Stimulated activated naive B cell treated with anti-CD40 and anti-IgM and Interleukin-4, amounts not matched to agents 10 μg/mL and 1 μg/mL and 100 μg/mL, for 72 hours (primary cell): ENCODE results near the gene CARMIL3.

Experiments used
- ATAC-seq, 2 donors: fragments of 150-1000 bp; cut with Tn5 transposase; replicated peaks; 2 replicates each; pipeline ENCODE4 v1.10.0; 2021; ENCODE audit warnings: moderate library complexity in 1 of 2
- DNase-seq: peaks from one replicate; pipeline ENCODE4 v3.0.0; 2021
- H3K27ac Mint-ChIP-seq: one replicate; pipeline ENCODE4 v1.8.0; 2022; ENCODE audit warnings: mild to moderate bottlenecking, mixed read lengths
- H3K27me3 Mint-ChIP-seq, 2 donors: one replicate each; pipeline ENCODE4 v1.8.0; 2022; ENCODE audit warnings: mixed read lengths in 2 of 2
- H3K36me3 Mint-ChIP-seq, 2 donors: one replicate each; pipeline ENCODE4 v1.8.0; 2022; ENCODE audit warnings: mixed read lengths in 2 of 2, mild to moderate bottlenecking in 1 of 2
- H3K4me1 Mint-ChIP-seq, 2 donors: one replicate each; pipeline ENCODE4 v1.8.0; 2022; ENCODE audit warnings: mixed read lengths in 2 of 2, mild to moderate bottlenecking in 1 of 2
- H3K4me3 Mint-ChIP-seq, 2 donors: one replicate each; pipeline ENCODE4 v1.8.0; 2022; ENCODE audit warnings: mild to moderate bottlenecking in 2 of 2, mixed read lengths in 2 of 2, moderate library complexity in 1 of 2
- H3K9me3 Mint-ChIP-seq, 2 donors: one replicate each; pipeline ENCODE4 v1.8.0; 2022; ENCODE audit warnings: mixed read lengths in 2 of 2, mild to moderate bottlenecking in 1 of 2

The CARMIL3 gene

DNA sequence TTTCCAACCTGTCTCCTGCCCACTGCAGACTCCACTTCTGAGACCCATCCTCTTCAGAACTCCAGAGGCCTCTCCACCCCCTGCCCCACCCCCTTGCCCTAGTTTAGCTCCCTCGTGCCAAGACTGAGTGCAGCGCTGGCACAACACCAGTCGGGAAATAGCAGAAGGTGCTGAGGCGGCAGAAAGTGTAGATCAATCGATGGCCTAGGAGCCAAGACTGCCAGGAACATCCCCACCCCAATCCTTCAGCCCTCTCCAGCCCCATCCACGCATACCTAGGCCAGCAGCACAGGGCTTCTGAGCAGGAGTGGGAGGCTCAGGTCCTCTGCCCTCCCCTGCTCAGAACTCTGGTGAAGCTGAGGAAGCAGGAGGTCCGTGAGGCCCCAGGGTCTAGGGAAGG is 20.6 kb downstream of the CARMIL3 start:
- no peak for DNase-seq
- Mint-ChIP-seq H3K4me3 (no peak overlapping the region), H3K36me3 (no peaks in the 10 kb centered on the region), H3K9me3 (no peaks in the 10 kb centered on the region), H3K4me1 (peaks cover 19 to 29% of the 10 kb centered on the region in 2 donors), H3K27me3 (no peaks in the 10 kb centered on the region), H3K27ac (no peak overlapping the region)
- ATAC-seq: no peak

DNA sequence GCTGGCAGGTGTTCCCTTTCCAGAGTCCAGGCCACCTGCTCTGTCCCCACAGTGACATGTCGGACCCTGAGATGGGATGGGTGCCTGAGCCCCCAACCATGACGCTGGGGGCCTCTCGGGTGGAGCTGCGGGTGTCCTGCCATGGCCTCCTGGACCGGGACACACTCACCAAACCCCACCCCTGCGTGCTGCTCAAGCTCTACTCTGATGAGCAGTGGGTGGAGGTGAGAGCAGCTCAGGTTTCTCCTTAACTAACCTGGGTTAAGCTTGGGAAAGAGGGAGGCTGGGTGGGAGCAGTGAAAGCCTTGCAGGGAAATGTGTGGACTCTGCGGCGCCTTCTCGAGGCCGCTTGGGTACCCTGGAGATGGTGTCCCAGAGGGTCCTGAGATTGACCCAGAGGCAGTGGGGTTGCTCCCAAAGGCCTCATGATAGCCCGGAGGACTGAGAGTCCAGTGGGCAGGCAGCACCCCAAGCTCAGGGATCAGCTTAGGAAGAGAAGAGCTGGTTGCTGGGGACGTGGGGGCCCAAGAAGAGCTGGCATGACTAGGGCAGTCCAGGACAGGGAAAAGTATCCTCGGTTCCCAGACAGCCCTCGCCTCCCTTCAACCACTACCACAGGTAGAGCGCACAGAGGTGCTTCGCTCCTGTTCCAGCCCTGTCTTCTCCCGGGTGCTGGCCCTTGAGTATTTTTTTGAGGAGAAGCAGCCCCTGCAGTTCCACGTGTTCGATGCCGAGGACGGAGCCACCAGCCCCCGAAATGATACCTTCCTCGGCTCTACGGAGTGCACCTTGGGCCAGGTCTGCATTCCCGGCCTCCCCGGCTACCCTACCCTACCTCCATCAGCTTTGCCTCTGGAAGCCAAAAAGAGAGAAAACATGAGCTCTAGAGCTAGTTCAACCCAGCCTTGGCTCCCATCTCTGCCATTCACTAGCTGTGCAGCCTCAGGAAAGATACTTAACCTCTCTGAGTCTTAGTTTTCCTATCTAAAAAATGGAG is 21.4 kb downstream of the CARMIL3 start:
- H3K4me3 Mint-ChIP-seq: no peak overlapping the region
- DNase-seq: no peak
- no peak for ATAC-seq
- no peaks in the 10 kb centered on the region for H3K27me3 Mint-ChIP-seq
- peaks cover 20 to 31% of the 10 kb centered on the region in 2 donors for H3K4me1 Mint-ChIP-seq
- H3K9me3 Mint-ChIP-seq: no peaks in the 10 kb centered on the region
- no peak overlapping the region for H3K27ac Mint-ChIP-seq
- no peaks in the 10 kb centered on the region for H3K36me3 Mint-ChIP-seq

DNA sequence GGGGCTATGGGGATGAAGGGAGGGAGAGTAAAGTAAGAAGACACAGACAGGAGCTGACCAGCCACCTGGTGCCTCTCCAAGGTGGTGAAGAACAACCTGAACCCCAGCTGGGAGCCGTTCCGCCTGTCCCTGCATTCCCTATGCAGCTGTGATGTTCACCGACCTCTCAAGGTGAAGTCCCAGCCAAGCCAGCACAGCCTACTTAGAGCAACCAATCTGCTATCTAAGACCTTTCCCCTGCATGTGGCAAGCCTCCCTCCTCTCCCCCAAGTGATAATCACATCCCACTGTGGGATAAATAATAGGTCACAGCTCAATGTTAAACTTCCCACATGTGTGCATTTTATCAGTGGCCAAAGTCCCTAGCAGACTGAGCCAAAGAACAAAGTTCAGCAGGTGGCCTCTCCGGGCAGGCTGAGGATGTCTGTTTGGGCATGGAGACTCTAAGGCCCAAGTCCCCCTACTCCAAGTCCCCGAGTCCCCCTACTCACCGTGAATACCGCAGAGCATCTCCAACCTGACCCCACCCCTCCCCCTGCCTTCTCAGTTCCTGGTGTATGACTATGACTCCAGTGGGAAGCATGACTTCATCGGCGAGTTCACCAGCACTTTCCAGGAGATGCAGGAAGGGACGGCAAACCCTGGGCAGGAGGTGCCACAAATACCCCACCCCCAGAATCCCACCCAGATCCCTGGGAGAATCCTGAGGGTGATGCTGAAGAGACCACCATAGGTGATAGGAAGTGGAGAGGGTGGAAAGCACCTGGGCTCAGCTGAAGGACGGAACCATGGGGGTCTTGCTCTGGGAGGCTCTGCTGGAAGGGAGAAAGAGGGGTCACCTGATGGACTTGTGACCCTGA is 23.0 kb downstream of the CARMIL3 start:
- peak in 1 of 2 donors; percentile 20 for ATAC-seq
- Mint-ChIP-seq H3K4me3 (peak overlapping the region in 1 of 2 donors; percentile 26), H3K36me3 (no peaks in the 10 kb centered on the region), H3K27ac (no peak overlapping the region), H3K9me3 (no peaks in the 10 kb centered on the region), H3K27me3 (no peaks in the 10 kb centered on the region), H3K4me1 (peaks cover 24 to 33% of the 10 kb centered on the region in 2 donors)
- no peak for DNase-seq

DNA sequence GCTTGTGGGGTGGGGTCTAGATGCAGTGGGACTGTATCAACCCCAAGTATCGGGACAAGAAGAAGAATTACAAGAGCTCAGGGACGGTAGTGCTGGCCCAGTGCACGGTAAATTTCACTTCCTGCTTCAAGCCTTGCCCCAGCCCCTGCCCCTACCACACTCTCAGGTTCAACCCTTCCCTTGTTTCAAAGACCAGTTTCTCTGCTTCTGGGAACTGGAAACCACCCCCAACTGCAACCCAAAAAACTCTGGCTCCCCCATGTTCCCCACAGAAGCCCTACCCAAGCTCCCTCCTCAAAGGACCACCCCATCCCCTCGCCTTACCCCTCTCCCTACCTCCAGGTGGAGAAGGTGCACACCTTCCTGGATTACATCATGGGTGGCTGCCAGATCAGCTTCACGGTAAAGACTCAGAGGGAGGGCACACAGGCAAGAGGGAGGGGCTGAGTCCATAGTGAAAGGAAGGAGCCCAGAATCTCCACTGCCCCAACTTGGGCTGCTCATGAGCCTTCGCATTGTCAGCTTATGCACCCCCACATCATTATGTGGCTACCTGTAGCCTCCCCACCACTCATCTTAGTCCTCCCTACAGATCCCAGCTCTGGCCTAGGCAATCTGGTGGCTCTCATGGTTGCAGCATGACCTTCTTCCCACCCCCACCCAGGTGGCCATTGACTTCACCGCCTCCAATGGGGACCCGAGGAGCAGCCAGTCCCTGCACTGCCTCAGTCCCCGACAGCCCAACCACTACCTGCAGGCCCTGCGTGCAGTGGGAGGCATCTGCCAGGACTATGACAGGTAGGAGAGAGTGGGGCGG is 23.9 kb downstream of the CARMIL3 start:
- peak; percentile 89 to 91 for ATAC-seq
- peaks cover 29 to 41% of the 10 kb centered on the region in 2 donors for H3K4me1 Mint-ChIP-seq
- H3K27ac Mint-ChIP-seq: peak overlapping the region; percentile 84
- peak overlapping the region in 1 of 2 donors; percentile 26 for H3K4me3 Mint-ChIP-seq
- no peaks in the 10 kb centered on the region for H3K36me3 Mint-ChIP-seq
- no peaks in the 10 kb centered on the region for H3K9me3 Mint-ChIP-seq
- no peaks in the 10 kb centered on the region for H3K27me3 Mint-ChIP-seq
- no peak for DNase-seq

DNA sequence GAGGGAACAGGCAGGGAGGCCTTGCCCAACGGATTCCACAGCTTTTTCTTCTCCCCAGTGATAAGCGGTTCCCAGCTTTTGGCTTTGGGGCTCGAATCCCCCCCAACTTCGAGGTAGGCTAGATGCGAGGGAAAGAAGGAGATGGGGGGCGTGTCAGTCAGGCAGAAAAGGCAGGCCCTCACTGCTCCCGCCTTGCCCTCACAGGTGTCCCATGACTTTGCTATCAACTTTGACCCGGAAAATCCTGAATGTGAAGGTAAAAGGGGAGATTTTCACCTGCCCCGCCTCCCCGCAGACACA is 24.4 kb downstream of the CARMIL3 start:
- no peak overlapping the region for H3K27ac Mint-ChIP-seq

DNA sequence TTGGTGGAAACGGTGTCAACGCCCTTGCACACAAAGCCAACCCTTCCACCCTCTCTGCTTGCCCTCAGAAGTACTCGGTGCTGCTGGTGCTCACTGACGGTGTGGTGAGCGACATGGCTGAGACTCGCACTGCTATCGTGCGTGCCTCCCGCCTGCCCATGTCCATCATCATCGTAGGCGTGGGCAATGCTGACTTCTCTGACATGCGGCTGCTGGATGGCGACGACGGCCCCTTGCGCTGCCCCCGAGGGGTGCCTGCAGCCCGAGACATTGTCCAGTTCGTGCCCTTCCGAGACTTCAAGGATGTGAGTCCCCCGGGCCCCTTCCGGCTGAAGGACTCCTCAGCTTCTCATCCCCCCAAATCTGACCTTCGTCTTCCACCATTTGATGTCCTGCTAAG is 25.3 kb downstream of the CARMIL3 start:
- Mint-ChIP-seq H3K4me3 (no peak overlapping the region), H3K27me3 (no peaks in the 10 kb centered on the region)
- no peak for ATAC-seq

More for the DNA sequence above, 24.4 kb downstream of the CARMIL3 start:
- Mint-ChIP-seq H3K27me3 (no peaks in the 10 kb centered on the region), H3K4me1 (peaks cover 32 to 44% of the 10 kb centered on the region in 2 donors), H3K4me3 (no peak overlapping the region), H3K36me3 (no peaks in the 10 kb centered on the region), H3K9me3 (no peaks in the 10 kb centered on the region)
- DNase-seq (no peak), ATAC-seq (no peak)

DNA sequence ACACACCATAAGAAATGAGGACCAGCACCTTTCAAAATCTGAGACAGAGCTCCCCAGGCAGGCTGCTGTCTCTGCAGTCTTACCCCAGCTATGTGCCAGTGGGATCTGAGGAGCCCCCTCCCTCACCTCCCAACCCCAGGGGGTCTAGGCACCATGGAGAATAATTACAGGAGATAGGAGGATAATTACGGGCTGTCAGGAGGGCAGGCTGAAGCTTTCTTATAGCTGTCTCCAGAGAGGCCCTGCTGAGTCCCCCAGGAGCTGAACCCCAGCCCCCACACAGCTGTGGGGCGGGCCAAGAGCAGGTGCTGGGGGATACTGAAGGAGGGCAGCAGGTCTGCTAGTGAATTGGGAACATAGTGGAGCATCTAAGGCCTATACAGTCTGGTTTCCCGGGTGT is 26.3 kb downstream of the CARMIL3 start:
- H3K4me3 Mint-ChIP-seq: no peak overlapping the region
- H3K9me3 Mint-ChIP-seq: no peaks in the 10 kb centered on the region

More for the DNA sequence above, 25.3 kb downstream of the CARMIL3 start:
- Mint-ChIP-seq H3K9me3 (no peaks in the 10 kb centered on the region), H3K4me1 (peaks cover 36 to 48% of the 10 kb centered on the region in 2 donors), H3K36me3 (no peaks in the 10 kb centered on the region), H3K27ac (no peak overlapping the region)
- no peak for DNase-seq

DNA sequence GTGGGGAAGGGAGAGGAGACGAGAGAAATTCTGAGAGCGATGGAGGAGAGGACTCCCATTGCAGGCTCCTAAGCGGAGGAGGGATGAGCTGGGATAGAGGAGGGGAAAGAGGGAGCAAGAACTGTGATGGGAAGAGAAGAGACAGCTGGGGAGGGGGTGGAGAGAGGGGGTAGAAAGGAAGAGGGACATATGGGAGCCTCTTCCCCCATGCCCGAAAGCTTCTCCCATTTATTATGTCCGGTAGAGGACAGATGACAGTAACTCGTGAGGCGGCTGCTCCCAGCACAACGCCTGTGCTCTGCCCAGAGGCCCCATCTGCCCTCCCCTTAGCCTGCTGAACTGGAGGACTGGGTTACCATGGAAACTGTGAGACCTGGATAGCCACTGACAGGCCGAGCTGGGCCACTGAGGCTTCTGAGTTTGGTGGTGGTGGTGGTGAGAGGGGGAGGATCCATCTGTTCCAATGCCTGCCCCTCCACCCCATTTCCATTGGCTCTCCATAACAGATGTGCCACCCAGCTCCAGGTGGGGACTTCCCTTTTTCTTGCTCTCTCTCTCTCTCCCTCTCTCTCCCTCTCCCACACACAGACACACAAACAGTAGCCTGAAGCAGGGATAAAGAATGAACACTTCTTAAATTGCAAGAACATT is 27.8 kb downstream of the CARMIL3 start:
- Mint-ChIP-seq H3K27me3 (no peaks in the 10 kb centered on the region), H3K4me1 (peaks cover 41 to 51% of the 10 kb centered on the region in 2 donors), H3K36me3 (no peaks in the 10 kb centered on the region), H3K4me3 (peak overlapping the region; percentile 10 to 19), H3K9me3 (no peaks in the 10 kb centered on the region), H3K27ac (peak overlapping the region; percentile 80)
- ATAC-seq: no peak
- DNase-seq: no peak

More for the DNA sequence above, 26.3 kb downstream of the CARMIL3 start:
- no peak overlapping the region for H3K27ac Mint-ChIP-seq
- DNase-seq (no peak), ATAC-seq (no peak)
- no peaks in the 10 kb centered on the region for H3K36me3 Mint-ChIP-seq
- peaks cover 38 to 53% of the 10 kb centered on the region in 2 donors for H3K4me1 Mint-ChIP-seq
- no peaks in the 10 kb centered on the region for H3K27me3 Mint-ChIP-seq

DNA sequence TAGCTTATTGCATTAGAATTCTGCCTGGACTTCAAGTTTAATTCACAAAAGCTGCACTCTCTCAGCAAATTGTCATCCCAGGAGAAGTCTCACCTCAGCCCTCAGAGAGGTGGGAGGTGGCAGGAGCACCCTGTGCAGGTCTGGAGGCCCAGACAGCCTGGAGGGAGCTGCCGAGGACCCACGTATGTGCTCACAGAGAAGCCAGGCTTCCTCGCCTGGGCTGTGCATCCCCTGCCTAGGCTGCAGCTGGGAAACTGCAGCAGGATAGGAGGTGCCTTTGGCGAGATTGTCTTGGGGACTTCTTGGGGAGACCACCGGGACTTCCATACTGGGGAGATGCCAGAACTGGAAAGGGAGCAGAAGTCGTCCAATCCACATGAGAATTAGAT is 28.3 kb downstream of the CARMIL3 start:
- Mint-ChIP-seq H3K4me3 (peak overlapping the region in 1 of 2 donors; percentile 57), H3K27ac (no peak overlapping the region), H3K27me3 (no peaks in the 10 kb centered on the region), H3K36me3 (no peaks in the 10 kb centered on the region), H3K9me3 (no peaks in the 10 kb centered on the region), H3K4me1 (peaks cover 36 to 46% of the 10 kb centered on the region in 2 donors)
- no peak for ATAC-seq
- no peak for DNase-seq

DNA sequence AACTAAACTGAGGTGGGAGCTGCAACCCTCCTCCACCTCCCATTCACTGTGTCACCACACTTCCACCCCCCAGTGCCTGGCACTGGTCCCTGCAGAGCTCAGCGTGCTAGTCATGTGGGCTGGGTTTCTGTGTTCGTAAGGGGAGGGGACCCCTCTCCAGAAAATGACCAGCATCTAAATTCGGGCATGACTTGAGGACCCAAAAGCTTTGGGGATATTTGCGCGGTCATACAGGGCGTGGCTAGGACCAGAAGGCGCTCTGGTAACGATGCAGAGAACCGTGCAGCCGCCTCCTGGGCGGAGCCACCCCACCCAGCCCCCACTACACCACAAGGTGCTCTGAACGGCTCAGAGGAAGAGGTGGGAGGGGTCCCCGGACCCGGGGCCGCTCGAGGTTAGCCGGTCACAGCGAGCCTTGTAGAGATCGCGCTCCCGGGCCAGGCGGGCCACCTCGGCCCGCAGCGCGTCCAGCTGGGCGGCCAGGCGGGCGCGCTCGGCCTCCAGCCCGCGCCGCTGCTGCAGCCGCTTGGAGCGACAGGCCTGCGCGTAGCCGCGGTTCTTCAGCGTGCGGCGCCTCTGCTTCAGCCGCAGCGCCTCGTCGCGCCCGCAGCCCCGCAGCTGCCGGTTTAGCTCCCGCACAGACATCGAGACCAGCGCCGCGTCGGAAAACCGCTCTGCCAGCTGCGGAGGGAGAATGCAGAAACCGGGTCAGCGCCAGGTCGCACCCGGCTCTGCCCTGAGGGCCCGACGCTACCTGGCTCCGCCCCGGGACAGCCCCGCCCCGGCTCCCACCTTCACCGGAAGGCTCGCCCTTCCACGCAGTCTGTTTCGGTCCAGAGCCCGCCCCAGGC is 29.3 kb downstream of the CARMIL3 start:
- Mint-ChIP-seq H3K36me3 (no peaks in the 10 kb centered on the region), H3K9me3 (no peaks in the 10 kb centered on the region), H3K27ac (peak overlapping the region; percentile 81), H3K4me3 (peak overlapping the region; percentile 71 to 83), H3K27me3 (no peaks in the 10 kb centered on the region), H3K4me1 (peaks cover 26 to 36% of the 10 kb centered on the region in 2 donors)
- ATAC-seq: peak; percentile 95 to 96
- DNase-seq: peak; percentile 66

DNA sequence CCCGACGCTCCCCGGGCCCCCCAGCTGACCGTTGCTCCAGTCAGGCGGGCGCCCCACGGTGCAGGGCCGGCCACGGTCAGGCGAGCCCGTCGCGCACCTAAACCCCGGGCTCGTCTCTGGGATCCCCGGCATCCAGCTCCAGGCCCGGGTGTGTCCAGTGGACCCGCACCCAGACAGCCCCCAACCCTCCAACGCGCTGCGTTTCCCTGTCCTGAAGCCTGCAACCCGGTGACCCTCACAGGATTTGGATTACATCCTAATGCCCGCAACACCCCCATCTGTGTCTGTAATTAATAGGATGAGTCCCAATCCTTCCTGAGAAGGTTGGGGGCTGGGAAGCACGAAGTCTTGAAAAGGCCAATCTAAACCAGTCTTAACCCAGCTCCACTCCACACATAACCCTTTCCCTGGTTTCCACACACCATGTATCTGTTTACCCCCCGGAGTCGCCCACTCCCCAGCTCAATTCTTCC is 30.0 kb downstream of the CARMIL3 start:
- no peaks in the 10 kb centered on the region for H3K36me3 Mint-ChIP-seq
- H3K27ac Mint-ChIP-seq: peak overlapping the region; percentile 90
- H3K4me3 Mint-ChIP-seq: peak overlapping the region; percentile 71 to 83
- H3K4me1 Mint-ChIP-seq: peaks cover 24 to 30% of the 10 kb centered on the region in 2 donors
- ATAC-seq (no peak), DNase-seq (no peak)
- H3K9me3 Mint-ChIP-seq: no peaks in the 10 kb centered on the region
- no peaks in the 10 kb centered on the region for H3K27me3 Mint-ChIP-seq

DNA sequence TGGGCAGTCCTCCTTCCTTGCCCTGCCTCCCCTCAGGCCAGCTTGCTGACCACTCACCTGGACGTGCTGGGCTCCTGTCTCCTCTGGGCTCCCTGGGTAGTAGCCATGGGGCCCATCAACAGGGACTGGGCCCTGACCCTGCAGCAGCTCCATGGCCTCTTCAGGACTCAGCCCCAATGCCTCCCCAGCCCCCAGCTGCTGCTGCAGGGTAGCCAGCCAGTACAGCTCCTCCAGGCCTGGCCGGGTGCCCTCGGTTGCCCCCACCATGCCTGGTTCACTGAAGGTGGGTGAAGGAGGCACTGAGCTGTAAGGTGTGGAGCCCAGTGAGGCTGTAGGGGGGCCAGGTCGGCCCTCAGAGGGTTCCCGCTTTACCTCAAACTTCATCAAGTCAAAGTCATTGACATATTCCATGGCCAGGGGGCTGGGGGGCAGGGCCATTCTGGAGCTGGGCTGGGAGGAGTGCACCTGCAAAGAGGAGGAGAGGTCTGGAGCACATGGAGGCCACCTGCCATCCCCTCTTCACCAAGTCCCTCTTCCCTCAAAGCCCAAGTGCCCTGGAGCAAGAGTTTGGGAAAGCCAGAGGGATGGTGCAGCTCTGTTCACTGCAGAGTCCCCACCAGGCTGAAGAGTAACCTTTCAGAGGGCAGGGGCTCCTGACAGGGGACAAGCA is 30.7 kb downstream of the CARMIL3 start:
- Mint-ChIP-seq H3K9me3 (no peaks in the 10 kb centered on the region), H3K4me1 (peaks cover 21 to 23% of the 10 kb centered on the region in 2 donors), H3K27ac (peak overlapping the region; percentile 87), H3K36me3 (no peaks in the 10 kb centered on the region), H3K4me3 (peak overlapping the region; percentile 71 to 83), H3K27me3 (no peaks in the 10 kb centered on the region)
- no peak for ATAC-seq
- no peak for DNase-seq
